ENCODE results near the gene ZNF143. TPM values are rescaled to one million over a fixed set of nuclear protein-coding genes. Genes with fewer than 3 reads are reported as not detected.

ZNF143 gene
- total RNA-seq, 1 experiment from 2014 or later, result 29.2 TPM

- Mint-ChIP-seq H3K4me1 (peaks cover 50 to 52% of the 10 kb centered on the region in 2 experiments), H3K36me3 (ENCODE audit: insufficient read depth in 1 of 3, low read depth in 3 of 3) (no peaks in the 10 kb centered on the region), H3K9me3 (no peaks in the 10 kb centered on the region), H3K4me3 (no peak overlapping the region; a peak in 2 of 5 replicates), H3K27me3 (ENCODE audit: low read depth) (no peaks in the 10 kb centered on the region), H3K27ac (peak overlapping the region; percentile 96 to 97 (median 96))
- DNase-seq, result no peak
- H4K20me1 ChIP-seq (ENCODE audit: control insufficient read depth, insufficient read depth, insufficient read length), result no peaks in the 10 kb centered on the region
- no peak overlapping the region for H3K23ac ChIP-seq (ENCODE audit: insufficient read length, low read depth, low read length)
- no peak overlapping the region for H3K56ac ChIP-seq (ENCODE audit: insufficient read length, low read depth, low read length)
- peak overlapping the region; percentile 92 for H2BK120ac ChIP-seq (ENCODE audit: low read depth, low read length, poor library complexity, severe bottlenecking)
- H2BK15ac ChIP-seq (ENCODE audit: low read depth, low read length), result no peak overlapping the region
- H3K27me3 ChIP-seq (ENCODE audit: insufficient read depth, low read length), result no peaks in the 10 kb centered on the region
- peaks cover 8% of the 10 kb centered on the region for H3K23me2 ChIP-seq (ENCODE audit: insufficient read length, low read depth, low read length, poor library complexity, severe bottlenecking)
- peak overlapping the region; percentile 51 for H3K18ac ChIP-seq (ENCODE audit: insufficient read length, low read depth, low read length)
- H3K4me2 ChIP-seq (ENCODE audit: insufficient read depth, insufficient read length, low read length), result no peak overlapping the region
- no peaks in the 10 kb centered on the region for H3K79me1 ChIP-seq (ENCODE audit: insufficient read depth, low read depth, low read length, poor library complexity, severe bottlenecking)
- peak overlapping the region; percentile 88 for H4K5ac ChIP-seq (ENCODE audit: insufficient read length, low read depth, low read length)
- H2AK5ac ChIP-seq (ENCODE audit: insufficient read length, low read length), result peak overlapping the region; percentile 22
- no peak overlapping the region for H2AFZ ChIP-seq (ENCODE audit: low read length)
- no peak overlapping the region for H4K8ac ChIP-seq (replicated peaks; ENCODE audit: insufficient read length, low read depth, low read length)
- H3K14ac ChIP-seq (ENCODE audit: insufficient read depth, low read length), result peak overlapping the region; percentile 3; the same call in 1 of the 2 replicates
- H3K4ac ChIP-seq (ENCODE audit: low read depth, low read length), result peak overlapping the region; percentile 48; the same call in 1 of the 2 replicates
- peak overlapping the region; percentile 7 for H2BK12ac ChIP-seq (ENCODE audit: insufficient read length, low read depth, low read length)
- H2BK20ac ChIP-seq (ENCODE audit: low read depth, low read length, poor library complexity, severe bottlenecking), result no peak overlapping the region
- H2BK5ac ChIP-seq (ENCODE audit: insufficient read length, low read length), result no peak overlapping the region
- H3K79me2 ChIP-seq (ENCODE audit: insufficient read depth, low read length), result no peaks in the 10 kb centered on the region
- no peak for TF ChIP-seq CTCF (conservative IDR thresholded peaks at IDR 0.05)
- H3T11ph ChIP-seq (ENCODE audit: low read length), result peak overlapping the region; percentile 39
- H3K4me1 ChIP-seq (ENCODE audit: insufficient read depth, low read length), result peaks cover 8% of the 10 kb centered on the region; the same call in 1 of the 2 replicates
- no CpG with 5 or more reads among the region's 8 CpGs for WGBS (ENCODE audit: extremely low coverage, insufficient read length, low lambda C conversion rate)
- H4K91ac ChIP-seq (ENCODE audit: insufficient read length, low read depth, low read length), result peak overlapping the region; percentile 44
- H3K9ac ChIP-seq (ENCODE audit: extremely low read depth, insufficient read length, low read length), result no peak overlapping the region
- peak overlapping the region; percentile 87 for H3K27ac ChIP-seq (ENCODE audit: insufficient read length, low read depth, low read length)
- no peaks in the 10 kb centered on the region for H3K9me3 ChIP-seq (ENCODE audit: control insufficient read depth, low read depth, low read length)
These were observed 107.5 kb downstream of the ZNF143 start for GRCh38 chr11:9568161-9568853.

Measured in H9 (cell line).